Breast epithelium (tissue), 4 donors: Measurements from ENCODE around the gene ZNF679. TPM values are rescaled to one million over a fixed set of nuclear protein-coding genes. Genes with fewer than 3 reads are reported as not detected.
"Not testable (repeated sequence)": the region's sequence is repeated elsewhere in the genome, so short reads cannot be mapped to it uniquely, and the experiment has no call there.

Source experiments
- DNase-seq, 2 donors: peaks; one replicate each; pipeline ENCODE4 v3.0.0-alpha.2; 2019; ENCODE audit warnings: low spot score in 2 of 2
- H3K27ac ChIP-seq, 2 donors: fragments of 200-600 bp; sonication (generic) in 1 of 2; one replicate each; pipeline ENCODE4 v1.5.1; 2016 to 2019; ENCODE audit warnings: mild to moderate bottlenecking in 1 of 2
- H3K27me3 ChIP-seq, 2 donors: fragments of 200-600 bp; sonication (generic) in 1 of 2; one replicate each; pipeline versions ENCODE4 v1.5.1 to v1.6.0; 2017 to 2019; ENCODE audit warnings: control low read depth in 1 of 2, mild to moderate bottlenecking in 1 of 2
- H3K36me3 ChIP-seq: fragments of 200-600 bp; one replicate; pipeline ENCODE4 v1.5.1; 2019
- H3K4me1 ChIP-seq, 2 donors: fragments of 200-600 bp; sonication (generic); one replicate each; pipeline ENCODE4 v1.5.1; 2016 to 2019; ENCODE audit warnings: control low read depth in 1 of 2
- H3K4me3 ChIP-seq, 3 donors: fragments of 200-600 bp; sonication (generic); 1 replicate in 2 of 3; 2 replicates in 1 of 3; pipeline ENCODE4 v1.5.1; 2016 to 2019; ENCODE audit warnings: mild to moderate bottlenecking in 3 of 3, moderate library complexity in 2 of 3
- H3K9me3 ChIP-seq, 2 donors: fragments of 200-600 bp; sonication (generic) in 1 of 2; one replicate each; pipeline ENCODE4 v1.5.1; 2016 to 2019; ENCODE audit warnings: control low read depth in 1 of 2
- CTCF ChIP-seq, 3 donors: fragments of 450-650 bp; IDR thresholded peaks; one replicate each; pipeline ENCODE4 v1.5.1; 2016 to 2017; ENCODE audit warnings: antibody characterized with exemption in 3 of 3, mild to moderate bottlenecking in 3 of 3, moderate library complexity in 3 of 3
- POLR2A ChIP-seq: fragments of 450-650 bp; IDR thresholded peaks from one replicate; pipeline ENCODE4 v1.6.1; 2016; ENCODE audit warnings: antibody characterized with exemption, mild to moderate bottlenecking, moderate library complexity
- POLR2AphosphoS5 ChIP-seq, 3 donors: sonication (generic); formaldehyde crosslinking; IDR thresholded peaks; one replicate each; pipeline ENCODE4 v1.6.1; 2017; ENCODE audit warnings: antibody characterized with exemption in 3 of 3
- intact Hi-C: fragments of 100-400 bp; cut with DNase I; formaldehyde crosslinking; loops from one replicate; pipeline ENCODE4 v1.15.1; 2023; ENCODE audit warnings: low total_unique reads
- total RNA-seq, 3 donors: library from RNA; depleted of rRNA; stranded (reverse); fragments of >200 nt; gene quantifications; one replicate each; pipeline ENCODE4 v1.1.0, GENCODE V29; 2016

Gene ZNF679
- total RNA-seq, 3 donors from 2014 or later = not detected

GRCh38 chr7:64310426-64310825, 82.2 kb downstream of the ZNF679 start:
- H3K9me3 ChIP-seq = no peaks in the 10 kb centered on the region
- no peak overlapping the region for H3K27ac ChIP-seq
- TF ChIP-seq POLR2AphosphoS5 (IDR thresholded peaks at IDR 0.05) (no peak), POLR2A (no peak), CTCF (IDR thresholded peaks at IDR 0.05) (no peak)
- H3K4me3 ChIP-seq = no peak overlapping the region
- no peaks in the 10 kb centered on the region for H3K36me3 ChIP-seq
- H3K4me1 ChIP-seq = peaks cover 7 to 9% of the 10 kb centered on the region in 2 donors
- DNase-seq = no peak
- intact Hi-C loops = no loop called here
- no peaks in the 10 kb centered on the region for H3K27me3 ChIP-seq

- Histone ChIP-seq H3K27ac (peak overlapping the region in 1 of 2 donors; percentile 89), H3K4me3 (no peak overlapping the region), H3K27me3 (no peaks in the 10 kb centered on the region), H3K9me3 (no peaks in the 10 kb centered on the region), H3K36me3 (no peaks in the 10 kb centered on the region), H3K4me1 (peaks cover 4 to 10% of the 10 kb centered on the region in 2 donors)
- intact Hi-C loops = no loop called here
- TF ChIP-seq CTCF (IDR thresholded peaks at IDR 0.05) (no peak), POLR2AphosphoS5 (IDR thresholded peaks at IDR 0.05) (no peak), POLR2A (no peak)
- no peak for DNase-seq
These were observed 84.6 kb downstream of the ZNF679 start for GRCh38 chr7:64312826-64313225.

GRCh38 chr7:64313740-64314491, 85.6 kb downstream of the ZNF679 start, which contains the start of gene ZNF736:
TSS of gene ZNF736 (plus strand) at chr7:64313961. CDS start at chr7:64314151, 190 bp downstream.
- TF ChIP-seq POLR2A (peak; percentile 44), CTCF (IDR thresholded peaks at IDR 0.05) (no peak), POLR2AphosphoS5 (IDR thresholded peaks at IDR 0.05) (peak; percentile 39 to 93 (median 74))
- no peaks in the 10 kb centered on the region for H3K9me3 ChIP-seq
- DNase-seq = peak; percentile 91 to 92
- H3K36me3 ChIP-seq = no peaks in the 10 kb centered on the region
- H3K27ac ChIP-seq = peak within 1 kb of the TSS; percentile 89 to 90
- peak within 1 kb of the TSS; percentile 70 to 80 (median 79) for H3K4me3 ChIP-seq
- intact Hi-C loops = no loop called here
- peaks cover 0 to 10% of the 10 kb centered on the region in 2 donors for H3K4me1 ChIP-seq
- H3K27me3 ChIP-seq = no peaks in the 10 kb centered on the region

- H3K27me3 ChIP-seq = no peaks in the 10 kb centered on the region
- TF ChIP-seq POLR2AphosphoS5 (IDR thresholded peaks at IDR 0.05) = no peak
- no peak for TF ChIP-seq CTCF (IDR thresholded peaks at IDR 0.05)
- no peak for TF ChIP-seq POLR2A
- H3K4me3 ChIP-seq = peak overlapping the region; percentile 70 to 80 (median 79)
- intact Hi-C loops = no loop called here
- no peaks in the 10 kb centered on the region for H3K36me3 ChIP-seq
- H3K4me1 ChIP-seq = peaks cover 0 to 10% of the 10 kb centered on the region in 2 donors
- H3K27ac ChIP-seq = peak overlapping the region; percentile 89 to 90
- H3K9me3 ChIP-seq = no peaks in the 10 kb centered on the region
- no peak for DNase-seq
These were observed 86.3 kb downstream of the ZNF679 start for GRCh38 chr7:64314566-64314965.

GRCh38 chr7:64316031-64316742, 87.9 kb downstream of the ZNF679 start:
- DNase-seq, intact Hi-C loops, H3K27ac ChIP-seq, H3K27me3 ChIP-seq, H3K9me3 ChIP-seq, H3K36me3 ChIP-seq, H3K4me1 ChIP-seq: not testable (repeated sequence)
- H3K4me3 ChIP-seq = peak overlapping the region in 1 of 3 donors; percentile 70

Other genes with a start within 250 kb of the ZNF679 start
- gene ZNF722, start 229.6 kb upstream of the ZNF679 start, total RNA-seq = not detected
- 10 to 100 TPM in 1 of 3 donors, 1 to 10 TPM in 2; 2.9 to 19.0 (median 3.6) TPM for gene ZNF727, start 183.0 kb upstream of the ZNF679 start, total RNA-seq
- gene ZNF735, start 21.3 kb upstream of the ZNF679 start, total RNA-seq = not detected
- gene ZNF736, start 85.5 kb downstream of the ZNF679 start, total RNA-seq = 10 to 100 TPM; 16.3 to 32.5 (median 28.5) TPM